HepG2 (cell line): Measurements from ENCODE around the gene WDR76. TPM values are rescaled to one million over a fixed set of nuclear protein-coding genes. Genes with fewer than 3 reads are reported as not detected.

ENCODE experiments used
- ATAC-seq: fragments of 200-7000 bp; cut with Tn5 transposase; 3 replicates; pipeline ENCODE4 v1.9.1; 2020; ENCODE audit warnings: mild to moderate bottlenecking, moderate library complexity
- BruUV-seq: library from RNA; stranded (reverse); fragments of 400-500 nt; replicated peaks from 2 replicates; lab custom pipeline; 2021; lab: Mats Ljungman, UMichigan
- CTCF ChIA-PET: fragments of 300-600 bp; formaldehyde crosslinking; extraction: SDS; loops from one replicate; lab custom pipeline; 2021; ENCODE audit warnings: low total read pairs, inconsistent platforms, low intra/inter-chr PET ratio; lab: Yijun Ruan, JAX
- POLR2A ChIA-PET: fragments of 350-600 bp; sonication (Branson Sonifier 250); formaldehyde crosslinking; loops from one replicate; lab custom pipeline; 2020; ENCODE audit warnings: antibody characterized with exemption, inconsistent platforms; lab: Yijun Ruan, JAX
- DNase-seq: peaks from one replicate; pipeline ENCODE4 v3.0.0-alpha.2; 2015; ENCODE audit warnings: low spot score
- FAIRE-seq: peaks from 3 replicates; lab custom pipeline; 2011; peaks lifted over from hg19 to GRCh38; lab: Jason Lieb, UNC
- H2AFZ ChIP-seq: one replicate; pipeline ENCODE4 v1.6.1; 2011; ENCODE audit warnings: low read length, inconsistent platforms
- H3K27ac ChIP-seq: fragments of 300-600 bp; 3 replicates; pipeline ENCODE4 v1.8.0; 2011; ENCODE audit warnings: mixed run types, mild to moderate bottlenecking, mixed read lengths, low read length, inconsistent platforms; ENCODE audit not compliant: insufficient read depth; ENCODE audit errors: extremely low read length
- H3K27me3 ChIP-seq, 2 experiments: fragments of 200-600 bp in 1 of 2; 2 replicates in 1 of 2; 3 replicates in 1 of 2; pipeline versions ENCODE4 v1.6.0 to v1.8.0; 2011; ENCODE audit warnings: low read length in 2 of 2, mild to moderate bottlenecking in 2 of 2, moderate library complexity in 2 of 2, inconsistent platforms in 1 of 2; ENCODE audit not compliant: insufficient read depth in 2 of 2, control insufficient read depth in 1 of 2
- H3K36me3 ChIP-seq, 2 experiments: fragments of 200-600 bp in 1 of 2; replicated peaks in 1 of 2; 2 replicates in 1 of 2; 3 replicates in 1 of 2; pipeline versions ENCODE4 v1.5.1 to v1.8.0; 2011; ENCODE audit warnings: low read length in 2 of 2, inconsistent platforms in 1 of 2; ENCODE audit not compliant: insufficient read depth in 2 of 2, control insufficient read depth in 1 of 2
- H3K4me1 ChIP-seq: 2 replicates; pipeline ENCODE4 v1.5.1; 2012; ENCODE audit warnings: low read length, inconsistent platforms; ENCODE audit not compliant: insufficient read depth
- H3K4me2 ChIP-seq: 2 replicates; pipeline ENCODE4 v1.6.0; 2011; ENCODE audit warnings: low read depth, low read length, inconsistent platforms
- H3K4me3 ChIP-seq, 3 experiments: fragments of 200-600 bp in 1 of 3; sonication (generic), shearing (Covaris generic) in 1 of 3; replicated peaks in 1 of 3; 2 replicates each; pipeline ENCODE4 v1.5.1; 2011 to 2016; ENCODE audit warnings: low read length in 3 of 3, inconsistent platforms in 2 of 3, low read depth in 2 of 3, mild to moderate bottlenecking in 2 of 3, control low read depth in 1 of 3, mixed read lengths in 1 of 3; ENCODE audit not compliant: insufficient read depth in 1 of 3
- H3K79me2 ChIP-seq: one replicate; pipeline ENCODE4 v1.6.1; 2011; ENCODE audit warnings: low read length, inconsistent platforms; ENCODE audit not compliant: insufficient read depth
- H3K9ac ChIP-seq: 2 replicates; pipeline ENCODE4 v1.6.0; 2011; ENCODE audit warnings: mild to moderate bottlenecking, low read depth, low read length, inconsistent platforms; ENCODE audit not compliant: insufficient read depth
- H3K9me3 ChIP-seq: 2 replicates; pipeline ENCODE4 v1.5.1; 2012; ENCODE audit warnings: mild to moderate bottlenecking, low read length
- H4K20me1 ChIP-seq: 2 replicates; pipeline ENCODE4 v1.6.0; 2011; ENCODE audit warnings: inconsistent platforms, mild to moderate bottlenecking, low read length, moderate library complexity; ENCODE audit not compliant: insufficient read depth
- DNMT1 ChIP-seq: sonication (generic); formaldehyde crosslinking; IDR thresholded peaks from 2 replicates; pipeline ENCODE4 v1.5.1; 2020; ENCODE audit warnings: mild to moderate bottlenecking, missing genetic modification reagents
- HNRNPUL1 ChIP-seq: fragments of 200-400 bp; formaldehyde crosslinking; IDR thresholded peaks from 2 replicates; pipeline ENCODE4 v1.6.1; 2017; ENCODE audit warnings: low read depth, mild to moderate bottlenecking, low read length, moderate library complexity
- TFDP2 ChIP-seq: sonication (generic); formaldehyde crosslinking; IDR thresholded peaks from 2 replicates; pipeline ENCODE4 v1.4.0; 2020; ENCODE audit warnings: missing genetic modification reagents
- ZNF614 ChIP-seq: IDR thresholded peaks from 2 replicates; pipeline ENCODE4 v1.6.1; 2018; ENCODE audit warnings: missing biosample characterization, missing genetic modification reagents, inconsistent platforms, borderline replicate concordance
- ZNF672 ChIP-seq: sonication (generic); formaldehyde crosslinking; IDR thresholded peaks from 2 replicates; pipeline ENCODE4 v1.8.1; 2022; ENCODE audit warnings: missing genetic modification reagents
- ZSCAN29 ChIP-seq: sonication (generic); formaldehyde crosslinking; conservative IDR thresholded peaks from 2 replicates; pipeline ENCODE4 v1.4.0; 2020; ENCODE audit warnings: mild to moderate bottlenecking, missing genetic modification reagents
- WGBS: methylation state at CpG from one replicate; pipeline ENCODE4 v1.1.6; 2017; ENCODE audit warnings: low lambda C conversion rate; 5-methylcytosine and 5-hydroxymethylcytosine counted together
- in situ Hi-C: cut with HindIII; loops from 2 replicates; pipeline ENCODE4 v1.10.0; 2017; ENCODE audit warnings: low pct_unique_long_range_greater_than_20kb; ENCODE audit not compliant: extremely low pct_ligation_motif_present
- intact Hi-C: fragments of 100-400 bp; cut with micrococcal nuclease; formaldehyde crosslinking; loops from one replicate; pipeline ENCODE4 v1.10.0; 2022; ENCODE audit not compliant: unreplicated experiment
- polyA plus RNA-seq, 8 experiments: library from polyadenylated mRNA; depleted of rRNA in 3 of 8; stranded (reverse) in 7 of 8; unstranded in 1 of 8; fragments of >200 nt; fragmentation: Illumina TruSeq in 4 of 8; extraction: Trizol in 4 of 8; gene quantifications; 2 replicates each; pipeline versions ENCODE4 v1.2.1 to v1.2.3, GENCODE V29; 2011 to 2016; ENCODE audit warnings: low read depth in 4 of 8, missing spikeins in 1 of 8, mixed read lengths in 1 of 8; ENCODE audit not compliant: insufficient read depth in 1 of 8
- total RNA-seq, 5 experiments: library from RNA; depleted of rRNA; stranded (reverse); fragments of >200 nt; fragmentation: Illumina TruSeq; extraction: Trizol; gene quantifications; 2 replicates each; pipeline ENCODE4 v1.2.3, GENCODE V29; 2016; ENCODE audit warnings: low read depth in 1 of 5
- TF ChIP-seq, protein P1 (sequence below): sonication (generic); formaldehyde crosslinking; IDR thresholded peaks from 2 replicates; pipeline ENCODE4 v1.8.1; 2023; ENCODE audit warnings: mild to moderate bottlenecking, missing genetic modification reagents

Gene WDR76
- total and polyA plus RNA-seq, 2 of the 13 experiments (the other 11 are each of a cell fraction or from before 2014, with no cell fraction given) = 1.1 to 9.7 TPM

- 81% methylated on average over 10 of the region's 10 CpGs for WGBS
- ChIA-PET POLR2A (no interaction called here), CTCF (no interaction called here)
Measured at GRCh38 chr15:43873651-43874050, 46.8 kb downstream of the WDR76 start.

More at GRCh38 chr15:43873651-43874050, 46.8 kb downstream of the WDR76 start:
- Histone ChIP-seq H3K9ac (no peak overlapping the region), H3K27me3 (no peaks in the 10 kb centered on the region), H3K79me2 (no peaks in the 10 kb centered on the region), H3K9me3 (no peaks in the 10 kb centered on the region), H3K36me3 (no peaks in the 10 kb centered on the region; a peak in 1 of 5 replicates), H2AFZ (no peak overlapping the region), H3K4me2 (no peak overlapping the region), H3K27ac (no peak overlapping the region), H3K4me1 (no peaks in the 10 kb centered on the region), H3K4me3 (no peak overlapping the region), H4K20me1 (no peaks in the 10 kb centered on the region)
- TF ChIP-seq ZSCAN29 (no peak), HNRNPUL1 (no peak), DNMT1 (CRISPR knock-in tag) (no peak), ZNF672 (CRISPR knock-in tag) (no peak), ZNF614 (CRISPR knock-in tag) (no peak), TFDP2 (CRISPR knock-in tag) (no peak)
- TF ChIP-seq, protein P1, sequence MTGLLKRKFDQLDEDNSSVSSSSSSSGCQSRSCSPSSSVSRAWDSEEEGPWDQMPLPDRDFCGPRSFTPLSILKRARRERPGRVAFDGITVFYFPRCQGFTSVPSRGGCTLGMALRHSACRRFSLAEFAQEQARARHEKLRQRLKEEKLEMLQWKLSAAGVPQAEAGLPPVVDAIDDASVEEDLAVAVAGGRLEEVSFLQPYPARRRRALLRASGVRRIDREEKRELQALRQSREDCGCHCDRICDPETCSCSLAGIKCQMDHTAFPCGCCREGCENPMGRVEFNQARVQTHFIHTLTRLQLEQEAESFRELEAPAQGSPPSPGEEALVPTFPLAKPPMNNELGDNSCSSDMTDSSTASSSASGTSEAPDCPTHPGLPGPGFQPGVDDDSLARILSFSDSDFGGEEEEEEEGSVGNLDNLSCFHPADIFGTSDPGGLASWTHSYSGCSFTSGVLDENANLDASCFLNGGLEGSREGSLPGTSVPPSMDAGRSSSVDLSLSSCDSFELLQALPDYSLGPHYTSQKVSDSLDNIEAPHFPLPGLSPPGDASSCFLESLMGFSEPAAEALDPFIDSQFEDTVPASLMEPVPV (CRISPR knock-in tag) = no peak
- FAIRE-seq (no peak), DNase-seq (no peak), ATAC-seq (no peak)
- BruUV-seq = no TSS peak
- intact Hi-C loops (no loop called here), in situ Hi-C loops (no loop called here)
